Measurements from ENCODE around the gene TMPRSS3. TPM values are rescaled to one million over a fixed set of nuclear protein-coding genes. Genes with fewer than 3 reads are reported as not detected.

TMPRSS3 gene
- total and polyA plus RNA-seq, 2 donors (not counting 1 experiment from before 2014, with no cell fraction given) = 0.10 to 0.12 TPM

DNA sequence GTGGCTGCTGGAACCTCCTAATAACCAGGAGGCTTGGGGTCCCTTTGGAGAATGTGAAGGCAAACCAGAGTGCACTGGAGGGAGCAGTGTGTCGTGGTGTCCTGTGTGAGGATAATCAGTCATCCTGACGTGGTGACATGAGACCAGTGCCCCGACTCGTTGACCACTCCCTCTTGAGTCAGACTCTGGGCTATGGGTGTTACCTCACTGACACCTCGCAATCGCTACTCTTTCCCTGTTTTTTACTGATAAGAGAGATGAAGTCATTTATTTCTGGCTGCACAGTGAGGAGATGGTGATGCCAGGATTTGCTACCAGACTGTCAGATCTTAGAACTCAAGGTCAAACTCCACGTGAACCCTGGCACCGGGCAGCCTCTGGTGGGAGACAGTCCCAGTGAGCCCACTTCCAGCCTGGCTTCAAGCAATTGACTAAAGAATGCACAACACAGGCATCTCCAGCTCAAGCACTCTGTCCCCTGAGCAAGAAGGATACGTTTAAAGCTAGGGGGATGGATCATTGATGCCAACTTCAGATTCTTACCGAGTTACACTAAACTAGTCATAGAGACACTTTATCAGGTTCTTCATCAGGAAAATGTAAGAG lies 38.2 kb upstream of the TMPRSS3 start:
- Histone ChIP-seq H4K20me1 (ENCODE audit: control insufficient read depth, insufficient read depth, low read length, poor library complexity, severe bottlenecking) (no peaks in the 10 kb centered on the region), H3K9me3 (ENCODE audit: control extremely low read depth in 1 of 3, control insufficient read depth in 2 of 3, insufficient read depth in 1 of 3, low read length in 2 of 3) (peaks cover 0 to 26% (median 14%) of the 10 kb centered on the region in 3 donors), H2AFZ (ENCODE audit: insufficient read depth, low read depth, low read length, poor library complexity, severe bottlenecking) (no peak overlapping the region), H3K4me2 (replicated peaks; ENCODE audit: low read depth, low read length, poor library complexity, severe bottlenecking) (no peak overlapping the region), H3K27ac (ENCODE audit: low read length in 2 of 2) (no peak overlapping the region), H3K36me3 (replicated peaks in 1 of 2; ENCODE audit: control extremely low read depth in 1 of 2, control insufficient read depth in 1 of 2, extremely low read depth in 1 of 2, insufficient read depth in 2 of 2, low read length in 1 of 2) (no peaks in the 10 kb centered on the region), H3K27me3 (replicated peaks in 1 of 4; ENCODE audit: control extremely low read depth in 1 of 4, control insufficient read depth in 3 of 4, insufficient read depth in 4 of 4, low read length in 3 of 4) (peaks cover 0 to 29% (median 4%) of the 10 kb centered on the region in 4 experiments), H3K79me2 (ENCODE audit: control insufficient read depth, insufficient read depth, low read length) (no peaks in the 10 kb centered on the region), H3K4me1 (ENCODE audit: control insufficient read depth in 2 of 2, insufficient read depth in 2 of 2, low read length in 2 of 2) (no peaks in the 10 kb centered on the region), H3K4me3 (ENCODE audit: control extremely low read depth in 1 of 5, extremely low read depth in 1 of 5, insufficient read depth in 1 of 5, low read depth in 2 of 5, low read length in 4 of 5) (no peak overlapping the region), H3K9ac (ENCODE audit: low read length) (no peak overlapping the region)
- intact Hi-C loops (cut with micrococcal nuclease) = no loop called here
- H3K4me3 Mint-ChIP-seq = no peak overlapping the region
- no peaks in the 10 kb centered on the region for H3K4me1 Mint-ChIP-seq
- POLR2A ChIA-PET = no interaction called here
- TF ChIP-seq CTCF (IDR thresholded peaks at IDR 0.05) (no peak), EZH2 (IDR thresholded peaks at IDR 0.05; ENCODE audit: borderline replicate concordance, insufficient read depth, low read depth, low read length, poor library complexity, severe bottlenecking) (no peak)
- H3K27me3 Mint-ChIP-seq = peaks cover 51% of the 10 kb centered on the region
- WGBS (ENCODE audit: insufficient coverage) = 92% methylated on average over 8 of the region's 10 CpGs
- CTCF ChIA-PET = interaction anchor here (0.6 kb wide), 1 partner anchor 31 kb away, joined by 3 read pairs; no protein-coding TSS in a partner anchor
- H3K27ac Mint-ChIP-seq = no peak overlapping the region
- no peak for DNase-seq
- ATAC-seq (ENCODE audit: low read depth) = no peak
- peaks cover 14% of the 10 kb centered on the region for H3K9me3 Mint-ChIP-seq (ENCODE audit: insufficient read depth)

DNA sequence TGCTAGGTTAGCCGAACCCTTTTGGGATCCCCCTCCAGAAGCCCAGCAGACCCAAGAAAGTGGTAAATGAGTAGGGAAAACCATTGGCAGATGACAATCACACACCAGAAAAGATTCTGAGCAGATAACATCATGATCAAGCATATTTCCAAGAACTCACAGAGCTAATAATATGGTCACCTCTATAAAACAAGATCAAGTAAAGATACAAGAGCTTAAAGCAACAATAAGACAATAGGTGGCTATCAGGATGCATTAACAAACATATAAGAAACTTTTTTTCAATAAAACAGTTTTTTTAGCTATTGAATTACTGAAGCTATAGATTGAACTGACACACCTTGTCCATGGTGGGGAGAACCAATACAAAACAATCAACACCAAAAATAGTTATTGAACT lies 36.8 kb upstream of the TMPRSS3 start:
- Histone ChIP-seq H2AFZ (ENCODE audit: insufficient read depth, low read depth, low read length, poor library complexity, severe bottlenecking) (no peak overlapping the region), H3K79me2 (ENCODE audit: control insufficient read depth, insufficient read depth, low read length) (no peaks in the 10 kb centered on the region), H3K27me3 (replicated peaks in 1 of 4; ENCODE audit: control extremely low read depth in 1 of 4, control insufficient read depth in 3 of 4, insufficient read depth in 4 of 4, low read length in 3 of 4) (peaks cover 0 to 29% (median 4%) of the 10 kb centered on the region in 4 experiments), H3K36me3 (replicated peaks in 1 of 2; ENCODE audit: control extremely low read depth in 1 of 2, control insufficient read depth in 1 of 2, extremely low read depth in 1 of 2, insufficient read depth in 2 of 2, low read length in 1 of 2) (no peaks in the 10 kb centered on the region), H3K9me3 (ENCODE audit: control extremely low read depth in 1 of 3, control insufficient read depth in 2 of 3, insufficient read depth in 1 of 3, low read length in 2 of 3) (peaks cover 0 to 26% (median 14%) of the 10 kb centered on the region in 3 donors), H3K4me2 (replicated peaks; ENCODE audit: low read depth, low read length, poor library complexity, severe bottlenecking) (no peak overlapping the region), H3K27ac (ENCODE audit: low read length in 2 of 2) (no peak overlapping the region), H3K4me1 (ENCODE audit: control insufficient read depth in 2 of 2, insufficient read depth in 2 of 2, low read length in 2 of 2) (no peaks in the 10 kb centered on the region), H4K20me1 (ENCODE audit: control insufficient read depth, insufficient read depth, low read length, poor library complexity, severe bottlenecking) (no peaks in the 10 kb centered on the region), H3K9ac (ENCODE audit: low read length) (no peak overlapping the region), H3K4me3 (ENCODE audit: control extremely low read depth in 1 of 5, extremely low read depth in 1 of 5, insufficient read depth in 1 of 5, low read depth in 2 of 5, low read length in 4 of 5) (no peak overlapping the region)
- no peak for TF ChIP-seq EZH2 (IDR thresholded peaks at IDR 0.05; ENCODE audit: borderline replicate concordance, insufficient read depth, low read depth, low read length, poor library complexity, severe bottlenecking)
- no peak for TF ChIP-seq CTCF (IDR thresholded peaks at IDR 0.05)
- ChIA-PET POLR2A (no interaction called here), CTCF (no interaction called here)
- Mint-ChIP-seq H3K27me3 (peaks cover 44% of the 10 kb centered on the region), H3K4me1 (no peaks in the 10 kb centered on the region), H3K4me3 (no peak overlapping the region), H3K27ac (no peak overlapping the region), H3K9me3 (ENCODE audit: insufficient read depth) (peaks cover 14% of the 10 kb centered on the region)
- DNase-seq (no peak), ATAC-seq (ENCODE audit: low read depth) (no peak)
- no CpG with 5 or more reads among the region's 1 CpG for WGBS (ENCODE audit: insufficient coverage)
- intact Hi-C loops (cut with micrococcal nuclease) = no loop called here

Data from B cell (primary cell).